Measurements from ENCODE around the gene IL32.
"Not testable (repeated sequence)": the region's sequence is repeated elsewhere in the genome, so short reads cannot be mapped to it uniquely, and the experiment has no call there.

IL32 gene

GRCh38 chr16:3072576-3073263 is 7.3 kb downstream of the IL32 start:
- DNase-seq, result not testable (repeated sequence)

GRCh38 chr16:3073448-3073847 is 8.0 kb downstream of the IL32 start:
- DNase-seq, result no peak

GRCh38 chr16:3074860-3075522 is 9.6 kb downstream of the IL32 start:
- peak; percentile 77 for DNase-seq

GRCh38 chr16:3075523-3075915 is 10.1 kb downstream of the IL32 start:
- DNase-seq, result no peak

GRCh38 chr16:3075946-3076345 is 10.5 kb downstream of the IL32 start:
- not testable (repeated sequence) for DNase-seq

- no peak for DNase-seq
Observed at GRCh38 chr16:3076577-3076976, 11.1 kb downstream of the IL32 start.

- DNase-seq, result no peak
Observed at GRCh38 chr16:3080024-3080423, 14.6 kb downstream of the IL32 start.

GRCh38 chr16:3081957-3082356 is 16.5 kb downstream of the IL32 start:
- not testable (repeated sequence) for DNase-seq

GRCh38 chr16:3083408-3083807 is 18.0 kb downstream of the IL32 start:
- DNase-seq, result not testable (repeated sequence)

GRCh38 chr16:3084491-3084890 is 19.1 kb downstream of the IL32 start:
- no peak for DNase-seq

GRCh38 chr16:3084969-3085670 is 19.7 kb downstream of the IL32 start:
- DNase-seq, result no peak

- no peak for DNase-seq
Observed at GRCh38 chr16:3085868-3086595, 20.6 kb downstream of the IL32 start.

- no peak for DNase-seq
Observed at GRCh38 chr16:3086596-3087242, 21.3 kb downstream of the IL32 start.

- DNase-seq, result no peak
Observed at GRCh38 chr16:3087243-3088235, 22.1 kb downstream of the IL32 start.

GRCh38 chr16:3088450-3088849 is 23.0 kb downstream of the IL32 start:
- DNase-seq, result no peak

GRCh38 chr16:3088925-3089716 is 23.7 kb downstream of the IL32 start:
- no peak for DNase-seq

GRCh38 chr16:3089717-3090592 is 24.5 kb downstream of the IL32 start:
- DNase-seq, result no peak

GRCh38 chr16:3091551-3091950 is 26.1 kb downstream of the IL32 start:
- no peak for DNase-seq

- DNase-seq, result no peak
Observed at GRCh38 chr16:3092501-3092941, 27.1 kb downstream of the IL32 start.

Data from stimulated activated CD4-positive, alpha-beta T cell treated with anti-CD3 and anti-CD28 coated beads, Interleukin-4, amount 100 ng/mL, for 24 hours (primary cell).